NCI-H1048 (cell line): ENCODE measurements around the gene XKR3.
"Not testable (repeated sequence)": the region's sequence is repeated elsewhere in the genome, so short reads cannot be mapped to it uniquely, and the experiment has no call there.

Experiments
- DNase-seq: peaks from one replicate; lab custom pipeline; 2025; lab: John Stamatoyannopoulos, UW

Gene XKR3

DNA sequence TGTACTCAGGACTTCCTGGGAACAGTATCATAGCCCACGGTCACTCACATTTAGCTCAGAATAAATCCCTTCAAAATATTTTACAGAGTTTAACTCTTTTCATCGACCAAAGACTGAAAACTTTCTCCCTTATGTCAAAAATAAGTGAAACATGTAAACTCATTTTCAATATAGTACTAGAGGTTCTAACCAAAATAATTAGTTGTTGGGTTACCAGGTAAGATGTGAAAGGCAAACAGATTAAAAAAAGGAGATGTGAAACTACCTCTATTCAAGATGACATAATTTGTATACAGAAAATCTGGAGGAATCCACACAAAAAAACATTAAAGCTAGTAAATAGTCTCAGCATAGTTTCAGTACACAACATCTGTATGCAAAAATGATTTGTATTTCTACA lies 20.3 kb downstream of the XKR3 start:
- no peak for DNase-seq

- DNase-seq = no peak
These were observed 21.8 kb downstream of the XKR3 start for GRCh38 chr22:16803255-16803917.

DNA sequence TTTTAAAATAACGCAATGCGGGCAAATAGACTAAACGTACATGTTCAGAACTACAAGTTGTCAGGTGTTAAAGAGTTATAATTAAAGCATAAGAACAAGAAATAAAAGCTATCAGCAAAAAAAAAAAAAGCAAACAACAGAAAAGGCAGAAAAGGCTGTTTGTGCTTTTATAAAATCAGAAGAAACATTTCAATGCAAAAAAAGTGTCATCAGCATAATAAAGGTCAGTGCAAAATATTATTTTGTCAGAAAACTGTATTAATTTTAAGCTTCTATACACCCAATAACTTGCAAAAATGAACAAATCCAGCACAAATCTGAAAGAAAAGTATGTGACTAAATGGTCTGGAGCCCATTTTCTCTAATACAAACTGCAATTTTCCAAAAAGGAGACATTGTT lies 23.6 kb downstream of the XKR3 start:
- no peak for DNase-seq

GRCh38 chr22:16801088-16801487 lies 24.1 kb downstream of the XKR3 start:
- no peak for DNase-seq

DNA sequence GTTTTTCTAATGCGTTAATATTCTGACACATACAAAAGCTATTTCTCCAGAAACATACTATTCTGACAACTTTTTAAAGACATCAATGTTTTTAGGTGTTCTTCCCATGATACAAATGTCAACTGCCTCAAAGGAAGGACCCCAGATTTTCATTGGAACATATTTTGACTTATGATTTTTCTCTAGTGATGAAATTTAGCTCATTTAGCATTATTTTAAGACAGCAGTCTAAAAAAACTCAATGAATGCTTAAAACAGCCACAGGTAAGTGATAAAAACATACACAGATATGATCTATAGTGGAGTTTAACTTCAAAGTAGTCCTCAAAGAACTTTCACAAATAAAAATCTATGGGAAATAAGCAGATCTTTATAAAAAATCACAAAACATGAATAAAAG lies 24.9 kb downstream of the XKR3 start:
- DNase-seq = no peak

DNA sequence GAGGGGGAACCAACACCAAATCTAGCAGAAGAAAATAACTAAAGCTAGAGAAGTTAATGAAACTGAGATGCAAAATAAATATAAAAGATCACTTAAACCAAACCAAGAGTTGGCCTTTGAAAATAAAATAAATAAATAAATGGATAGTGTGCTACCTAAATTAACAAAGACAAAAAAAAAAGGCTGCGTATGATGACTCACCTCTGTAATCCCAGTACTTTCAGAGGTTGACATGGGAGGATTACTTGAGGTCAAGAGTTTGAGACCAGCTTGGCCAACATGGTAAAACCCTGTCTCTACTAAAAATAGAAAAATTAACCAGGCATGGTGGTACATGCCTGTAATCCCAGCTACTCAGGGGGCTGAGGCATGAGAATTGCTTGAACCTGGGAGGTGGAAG lies 29.7 kb downstream of the XKR3 start:
- DNase-seq = not testable (repeated sequence)

- DNase-seq = no peak
These were observed 31.4 kb downstream of the XKR3 start for GRCh38 chr22:16793831-16794230.

- DNase-seq = no peak
These were observed 35.2 kb downstream of the XKR3 start for GRCh38 chr22:16789860-16790493.

DNA sequence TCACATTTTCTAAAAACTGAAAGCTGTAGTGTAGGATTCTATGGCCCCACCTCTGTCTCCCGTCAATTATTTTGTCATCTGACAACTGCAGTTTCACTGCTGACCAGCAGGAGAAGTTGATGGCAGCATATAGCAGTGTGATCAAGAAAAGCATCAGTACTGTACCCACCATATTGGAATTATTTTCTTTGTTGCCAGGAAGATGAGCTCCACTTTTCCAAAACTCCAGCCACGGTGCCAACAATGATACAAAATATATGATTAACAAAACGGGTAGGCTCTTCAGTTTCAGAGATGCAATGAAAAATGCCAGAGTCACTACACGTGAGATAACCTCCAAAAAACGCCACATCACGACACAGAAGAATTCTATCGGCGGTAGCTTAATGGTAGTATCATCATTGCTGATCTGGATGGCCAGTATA lies 41.3 kb downstream of the XKR3 start:
- no peak for DNase-seq

DNA sequence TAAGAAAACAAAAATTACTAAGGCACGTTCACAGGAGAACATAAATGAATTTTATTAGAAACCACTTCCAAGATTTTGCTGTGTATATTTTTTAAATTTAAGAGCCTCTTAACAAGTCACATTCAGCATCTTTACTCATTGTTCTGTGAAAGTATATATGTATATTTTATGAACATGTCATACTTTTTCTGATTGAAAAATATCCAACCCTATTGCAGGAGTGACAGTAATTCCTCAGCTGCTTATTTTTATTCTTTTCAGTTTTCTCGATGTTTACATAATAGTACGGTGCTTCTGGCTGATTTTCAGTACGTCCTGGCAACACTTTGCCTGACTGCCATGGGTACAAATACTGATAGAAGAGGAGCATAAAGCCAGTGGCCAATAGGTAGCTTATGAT lies 41.8 kb downstream of the XKR3 start:
- no peak for DNase-seq

DNA sequence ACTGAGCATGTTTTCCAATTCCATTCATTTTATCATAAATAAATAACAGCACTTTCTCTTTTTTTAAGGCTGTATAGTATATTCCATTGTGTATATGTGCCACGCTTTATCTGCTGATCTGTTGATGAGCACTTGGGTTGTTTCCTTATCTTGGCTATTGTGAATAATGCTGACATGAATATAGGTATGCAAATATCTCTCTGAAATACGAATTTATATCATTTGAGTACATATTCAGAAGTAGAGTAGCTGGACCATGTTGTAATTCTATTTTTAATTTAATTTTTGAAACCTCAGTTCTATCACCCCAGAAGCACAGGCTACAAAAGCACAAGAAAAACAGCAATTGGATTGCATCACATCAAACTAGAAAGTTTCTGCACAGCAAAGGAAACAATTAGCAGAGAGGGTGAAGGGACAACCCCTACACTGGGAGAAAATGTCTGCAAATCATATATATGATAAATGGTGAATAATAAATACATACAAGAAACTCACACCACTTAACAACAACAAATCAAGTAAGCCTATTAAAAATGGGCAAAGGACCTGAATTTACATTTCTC lies 43.4 kb downstream of the XKR3 start:
- DNase-seq = no peak

- no peak for DNase-seq
These were observed 44.0 kb downstream of the XKR3 start for GRCh38 chr22:16781074-16781763.

DNA sequence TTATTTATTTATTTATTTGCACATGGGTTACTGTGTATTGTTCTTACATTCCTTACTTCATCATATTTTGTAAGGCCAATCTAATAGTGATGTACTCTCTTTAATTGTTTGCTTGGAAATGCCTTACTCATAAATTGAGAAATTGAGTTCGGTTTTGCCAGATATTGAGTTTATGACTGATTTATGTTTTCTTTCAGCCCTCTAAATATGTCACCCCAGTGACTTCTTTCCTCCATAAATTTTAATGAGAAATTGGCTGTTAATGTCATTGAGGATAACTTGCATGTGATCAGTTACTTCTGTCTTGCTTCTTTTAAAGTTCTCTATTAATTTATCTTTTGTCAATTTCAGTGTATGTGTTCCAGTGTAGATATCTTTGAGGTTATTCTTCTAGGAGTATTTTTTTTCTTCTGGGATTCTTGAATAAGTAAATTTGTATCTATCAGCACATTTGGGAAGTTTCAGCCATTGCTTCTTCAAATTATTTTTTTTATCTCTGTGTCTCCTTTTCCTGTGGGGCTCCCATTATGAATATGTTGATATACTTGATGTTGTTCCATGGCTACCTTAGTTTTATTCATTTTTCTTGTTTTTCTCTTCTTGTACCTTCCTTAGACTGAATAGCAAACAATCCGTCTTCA lies 47.8 kb downstream of the XKR3 start:
- DNase-seq = no peak

GRCh38 chr22:16776080-16776479 lies 49.1 kb downstream of the XKR3 start:
- no peak for DNase-seq

DNA sequence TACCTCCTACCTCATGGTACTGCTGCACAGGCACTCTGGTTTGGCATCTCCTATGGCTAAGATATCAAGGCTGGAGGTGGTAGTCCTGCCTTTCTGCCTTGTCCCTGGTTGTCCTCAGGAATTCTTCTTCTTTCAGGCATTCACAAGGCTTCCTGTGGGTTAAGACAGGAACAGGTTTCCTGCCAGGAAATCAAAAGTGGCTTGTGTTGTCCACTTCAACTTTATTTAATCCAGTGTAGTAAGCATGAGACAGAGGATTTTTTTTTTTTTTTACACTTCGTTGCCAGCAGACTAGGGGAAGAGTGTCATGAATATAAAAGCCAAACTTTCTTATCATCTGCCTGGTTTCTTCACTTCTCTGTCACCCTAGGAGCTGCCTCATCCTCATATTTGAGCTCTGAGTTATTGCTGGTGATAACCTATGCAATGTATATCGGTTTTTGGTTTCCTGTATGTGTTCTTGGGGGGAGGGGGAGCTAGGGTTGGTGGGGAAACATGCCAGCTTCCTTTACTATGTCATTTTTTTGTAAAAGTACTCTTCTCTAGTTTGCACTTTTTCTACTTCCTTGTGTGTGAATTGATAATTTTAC lies 50.2 kb downstream of the XKR3 start:
- DNase-seq = no peak

- DNase-seq = not testable (repeated sequence)
These were observed 53.6 kb downstream of the XKR3 start for GRCh38 chr22:16771569-16771968.

DNA sequence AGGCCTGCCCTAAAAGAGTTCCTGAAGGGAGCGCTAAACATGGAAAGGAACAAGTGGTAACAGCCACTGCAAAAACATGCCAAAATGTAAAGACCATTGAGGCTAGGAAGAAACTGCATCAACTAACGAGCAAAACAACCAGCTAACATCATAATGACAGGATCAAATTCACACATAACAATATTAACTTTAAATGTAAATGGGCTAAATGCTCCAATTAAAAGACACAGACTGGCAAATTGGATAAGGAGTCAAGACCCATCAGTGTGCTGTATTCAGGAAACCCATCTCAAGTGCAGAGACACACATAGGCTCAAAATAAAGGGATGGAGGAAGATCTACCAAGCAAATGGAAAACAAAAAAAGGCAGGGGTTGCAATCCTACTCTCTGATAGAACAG lies 57.3 kb downstream of the XKR3 start:
- not testable (repeated sequence) for DNase-seq

DNA sequence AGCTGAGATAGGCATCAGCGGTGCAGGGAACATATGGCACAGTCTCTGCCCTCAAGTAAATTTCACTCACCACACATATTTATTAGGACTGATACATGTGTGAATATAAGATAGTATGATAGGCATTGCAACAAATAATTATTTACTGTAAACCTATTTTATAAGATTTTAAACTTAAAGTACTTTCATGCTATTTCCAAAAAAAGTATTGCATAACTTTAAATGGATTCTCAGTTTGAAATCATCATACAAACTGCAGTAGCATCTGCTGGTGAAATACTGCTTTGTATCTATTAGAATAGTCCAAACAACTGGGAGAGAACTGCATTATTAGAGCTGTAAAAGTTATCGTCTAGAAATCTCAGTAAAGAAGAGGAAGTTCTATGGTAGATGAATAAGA lies 63.0 kb downstream of the XKR3 start:
- DNase-seq = not testable (repeated sequence)

DNA sequence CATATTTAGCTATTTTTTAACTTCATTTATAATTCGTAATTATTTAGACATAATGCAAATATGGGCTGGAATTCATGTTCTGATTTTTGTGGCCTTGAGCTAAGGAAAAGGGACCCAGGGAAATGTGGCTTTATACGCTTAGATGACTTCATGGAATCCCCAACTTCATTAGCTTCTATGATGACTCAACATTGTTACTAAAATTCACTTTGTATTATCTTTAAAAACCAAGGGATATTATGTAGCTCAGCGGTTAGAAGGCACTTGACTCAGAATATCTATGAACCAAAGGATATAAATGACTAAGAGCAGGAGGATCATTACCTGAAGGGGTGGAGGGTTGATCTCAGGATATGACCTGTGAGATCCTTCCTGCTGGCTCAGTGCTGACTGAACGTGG lies 64.8 kb downstream of the XKR3 start:
- not testable (repeated sequence) for DNase-seq

DNA sequence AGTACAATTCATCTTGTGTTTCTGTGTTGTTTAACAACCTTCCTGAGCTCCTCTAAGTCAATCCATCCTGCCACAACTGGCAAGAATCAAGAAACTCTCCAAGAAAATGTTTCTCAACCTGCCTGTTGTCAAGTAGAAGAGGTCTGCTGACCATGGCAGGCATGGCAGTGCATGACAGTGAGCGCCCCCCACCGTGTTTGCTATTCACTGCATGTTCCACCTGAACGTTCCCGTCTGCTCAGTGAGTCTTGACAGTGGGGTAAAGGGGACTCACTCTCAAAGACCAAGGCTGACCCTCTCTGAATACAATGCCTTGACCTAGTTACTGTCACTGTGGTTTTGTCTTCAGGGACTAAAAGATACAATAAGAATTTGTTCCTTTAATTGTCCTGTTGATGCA lies 75.9 kb downstream of the XKR3 start:
- DNase-seq = not testable (repeated sequence)

GRCh38 chr22:16748160-16748929 lies 76.9 kb downstream of the XKR3 start:
- not testable (repeated sequence) for DNase-seq
